H1 (cell line): ENCODE results near the gene SH3BP5. TPM values are rescaled to one million over a fixed set of nuclear protein-coding genes. Genes with fewer than 3 reads are reported as not detected.

Experiments used
- CTCF ChIA-PET: fragments of 300-600 bp; sonication (Branson Sonifier 250); formaldehyde crosslinking; loops from one replicate; lab custom pipeline; 2021; ENCODE audit not compliant: partially characterized antibody; lab: Charles Lee
- POLR2A ChIA-PET: fragments of 300-600 bp; sonication (Branson Sonifier 250); formaldehyde crosslinking; loops from one replicate; lab custom pipeline; 2021; ENCODE audit warnings: inconsistent platforms; ENCODE audit not compliant: partially characterized antibody; lab: Charles Lee
- DNase-seq, 2 experiments: peaks; one replicate each; pipeline versions ENCODE4 v3.0.0 to v3.0.0-alpha.2; 2010 to 2022; ENCODE audit warnings: low spot score in 2 of 2, low read depth in 1 of 2, mixed read lengths in 1 of 2
- FAIRE-seq: peaks from 2 replicates; lab custom pipeline; 2011; peaks lifted over from hg19 to GRCh38; lab: Jason Lieb, UNC
- H2AFZ ChIP-seq: 2 replicates; pipeline ENCODE4 v1.8.1; 2012; ENCODE audit warnings: low read length, inconsistent platforms
- H2AK5ac ChIP-seq: 2 replicates; pipeline ENCODE4 v1.6.1; 2013; ENCODE audit warnings: low read depth, low read length
- H2BK120ac ChIP-seq: replicated peaks from 2 replicates; pipeline ENCODE3; 2013; ENCODE audit warnings: low read depth, low read length, inconsistent platforms
- H2BK12ac ChIP-seq: 2 replicates; pipeline ENCODE4 v1.6.1; 2013; ENCODE audit warnings: low read depth, low read length
- H2BK15ac ChIP-seq: 2 replicates; pipeline ENCODE4 v1.6.1; 2013; ENCODE audit warnings: low read length
- H2BK20ac ChIP-seq: 2 replicates; pipeline ENCODE4 v1.6.1; 2013; ENCODE audit warnings: low read length
- H2BK5ac ChIP-seq: 2 replicates; pipeline ENCODE4 v1.6.1; 2013; ENCODE audit warnings: low read depth, low read length
- H3K14ac ChIP-seq: 2 replicates; pipeline ENCODE4 v1.6.1; 2013; ENCODE audit warnings: inconsistent platforms; ENCODE audit not compliant: insufficient read length
- H3K18ac ChIP-seq: 2 replicates; pipeline ENCODE4 v1.6.1; 2013; ENCODE audit warnings: low read length; ENCODE audit errors: extremely low read depth
- H3K23ac ChIP-seq: 2 replicates; pipeline ENCODE4 v1.6.1; 2013; ENCODE audit warnings: inconsistent platforms; ENCODE audit not compliant: insufficient read length
- H3K23me2 ChIP-seq: 2 replicates; pipeline ENCODE4 v1.6.1; 2013; ENCODE audit warnings: low read depth, low read length
- H3K27ac ChIP-seq: 2 replicates; pipeline ENCODE4 v1.6.1; 2011; ENCODE audit warnings: low read depth, low read length, inconsistent platforms
- H3K27me3 ChIP-seq, 4 experiments: replicated peaks in 1 of 4; 1 replicate in 1 of 4; 2 replicates in 3 of 4; pipeline versions ENCODE4 v1.6.1 to v1.8.1; 2011 to 2013; ENCODE audit warnings: low read length in 3 of 4, mild to moderate bottlenecking in 3 of 4, inconsistent platforms in 2 of 4, mixed read lengths in 2 of 4, moderate library complexity in 1 of 4; ENCODE audit not compliant: control insufficient read depth in 3 of 4, insufficient read depth in 3 of 4; ENCODE audit errors: extremely low read depth in 1 of 4
- H3K36me3 ChIP-seq, 4 experiments: 2 replicates each; pipeline versions ENCODE4 v1.6.1 to v1.8.1; 2011 to 2013; ENCODE audit warnings: mild to moderate bottlenecking in 4 of 4, low read length in 3 of 4, moderate library complexity in 2 of 4, control low read depth in 1 of 4, inconsistent platforms in 1 of 4; ENCODE audit not compliant: insufficient read depth in 4 of 4, control insufficient read depth in 2 of 4
- H3K4ac ChIP-seq: replicated peaks from 2 replicates; pipeline ENCODE3; 2013; ENCODE audit warnings: low read length, low read depth, mixed read lengths, inconsistent platforms; ENCODE audit not compliant: insufficient read length
- H3K4me1 ChIP-seq, 4 experiments: replicated peaks in 1 of 4; 1 replicate in 1 of 4; 2 replicates in 3 of 4; pipeline versions ENCODE4 v1.6.1 to v1.8.1; 2011 to 2013; ENCODE audit warnings: low read length in 3 of 4, inconsistent platforms in 2 of 4, mixed read lengths in 1 of 4; ENCODE audit not compliant: insufficient read depth in 4 of 4, control insufficient read depth in 3 of 4
- H3K4me2 ChIP-seq, 2 experiments: 2 replicates each; pipeline versions ENCODE4 v1.6.1 to v1.8.1; 2011 to 2013; ENCODE audit warnings: low read depth in 2 of 2, low read length in 2 of 2, control low read depth in 1 of 2, inconsistent platforms in 1 of 2, mild to moderate bottlenecking in 1 of 2; ENCODE audit not compliant: insufficient read depth in 1 of 2
- H3K4me3 ChIP-seq, 4 experiments: fragments of 200-600, 300-600 bp in 1 of 4; sonication (generic), shearing (Covaris generic), sonication (Bioruptor Twin) in 1 of 4; 2 replicates each; pipeline versions ENCODE4 v1.5.1 to v1.8.1; 2011 to 2016; ENCODE audit warnings: low read length in 4 of 4, low read depth in 3 of 4, control low read depth in 2 of 4, inconsistent platforms in 2 of 4, mild to moderate bottlenecking in 2 of 4, mixed read lengths in 1 of 4, moderate library complexity in 1 of 4; ENCODE audit not compliant: insufficient read depth in 2 of 4; ENCODE audit errors: extremely low read depth in 1 of 4
- H3K56ac ChIP-seq: replicated peaks from 2 replicates; pipeline ENCODE3; 2013; ENCODE audit warnings: low read depth, mild to moderate bottlenecking, mixed read lengths, low read length, inconsistent platforms; ENCODE audit not compliant: insufficient read length
- H3K79me1 ChIP-seq: 2 replicates; pipeline ENCODE4 v1.6.1; 2013; ENCODE audit warnings: low read depth, low read length, control low read depth
- H3K79me2 ChIP-seq, 2 experiments: 2 replicates each; pipeline versions ENCODE4 v1.6.1 to v1.8.1; 2012 to 2013; ENCODE audit warnings: low read length in 2 of 2, mild to moderate bottlenecking in 2 of 2, inconsistent platforms in 1 of 2; ENCODE audit not compliant: insufficient read depth in 2 of 2, control insufficient read depth in 1 of 2
- H3K9ac ChIP-seq, 4 experiments: replicated peaks in 1 of 4; 1 replicate in 1 of 4; 2 replicates in 3 of 4; pipeline versions ENCODE4 v1.6.1 to v1.8.1; 2011 to 2013; ENCODE audit warnings: low read depth in 3 of 4, low read length in 3 of 4, control low read depth in 2 of 4, mild to moderate bottlenecking in 2 of 4, moderate library complexity in 2 of 4, inconsistent platforms in 1 of 4; ENCODE audit errors: extremely low read depth in 1 of 4
- H3K9me3 ChIP-seq, 2 experiments: 2 replicates each; pipeline versions ENCODE4 v1.6.1 to v1.8.1; 2012 to 2013; ENCODE audit warnings: mild to moderate bottlenecking in 2 of 2, moderate library complexity in 2 of 2, control low read depth in 1 of 2, inconsistent platforms in 1 of 2, low read depth in 1 of 2, low read length in 1 of 2, mixed read lengths in 1 of 2; ENCODE audit not compliant: insufficient read depth in 2 of 2
- H4K20me1 ChIP-seq, 2 experiments: replicated peaks in 1 of 2; 2 replicates each; pipeline versions ENCODE3 to v1.8.1; 2011 to 2013; ENCODE audit warnings: inconsistent platforms in 2 of 2, low read length in 2 of 2, mild to moderate bottlenecking in 1 of 2; ENCODE audit not compliant: insufficient read depth in 2 of 2, control insufficient read depth in 1 of 2
- H4K5ac ChIP-seq: 2 replicates; pipeline ENCODE4 v1.6.1; 2013; ENCODE audit warnings: low read length, low read depth, mixed read lengths, inconsistent platforms; ENCODE audit not compliant: insufficient read length
- H4K8ac ChIP-seq: 2 replicates; pipeline ENCODE4 v1.8.0; 2013; ENCODE audit warnings: mild to moderate bottlenecking, moderate library complexity, low read length, inconsistent platforms; ENCODE audit not compliant: insufficient read depth; ENCODE audit errors: extremely low read depth
- H4K91ac ChIP-seq: replicated peaks from 2 replicates; pipeline ENCODE3; 2013; ENCODE audit warnings: low read length, mixed read lengths, inconsistent platforms; ENCODE audit not compliant: insufficient read length
- HDAC6 ChIP-seq: IDR thresholded peaks from one replicate; pipeline ENCODE4 v1.7.1; 2012; ENCODE audit warnings: low read depth, mild to moderate bottlenecking, inconsistent platforms, low read length, moderate library complexity
- WGBS, 2 experiments: shearing (Covaris generic) in 1 of 2; methylation state at CpG; one replicate each; pipeline versions ENCODE4 v1.1.6 to v1.1.7; 2013 to 2015; ENCODE audit warnings: low lambda C conversion rate in 2 of 2, mixed read lengths in 2 of 2, inconsistent platforms in 1 of 2, low coverage in 1 of 2, missing lambda C conversion rate in 1 of 2; ENCODE audit not compliant: insufficient replicate concordance in 2 of 2, insufficient coverage in 1 of 2, insufficient read length in 1 of 2; ENCODE audit errors: extremely low coverage in 1 of 2, missing lambda C conversion rate in 1 of 2; 5-methylcytosine and 5-hydroxymethylcytosine counted together
- polyA plus RNA-seq, 7 experiments: library from polyadenylated mRNA; depleted of rRNA in 3 of 7; stranded (reverse) in 5 of 7; unstranded in 2 of 7; fragments of >200 nt in 5 of 7; fragments of 200-250 nt in 2 of 7; gene quantifications; 1 replicate in 5 of 7; 2 replicates in 1 of 7; 4 replicates in 1 of 7; pipeline versions ENCODE4 v1.2.1 to v1.2.3, GENCODE V29; 2011 to 2013; ENCODE audit warnings: missing spikeins in 2 of 7, mixed read lengths in 2 of 7
- total RNA-seq: library from RNA; stranded (reverse); fragmentation: NEBNext Ultra II Directional; extraction: Animal tissue kit (Norgen Biotek cat#: 25700); gene quantifications from 2 replicates; pipeline ENCODE4 v1.2.1, GENCODE V29; 2021
- TF ChIP-seq, protein P1 (sequence below), 3 experiments: IDR thresholded peaks; 1 replicate in 2 of 3; 2 replicates in 1 of 3; pipeline versions ENCODE4 v1.5.1 to v1.6.1; 2011; ENCODE audit warnings: low read length in 3 of 3, mild to moderate bottlenecking in 3 of 3, inconsistent platforms in 2 of 3, low read depth in 1 of 3, moderate library complexity in 1 of 3; ENCODE audit not compliant: insufficient read depth in 1 of 3; ENCODE audit errors: control extremely low read depth in 1 of 3

Gene SH3BP5
- total and polyA plus RNA-seq, 2 of the 8 experiments (the other 6 are each of a cell fraction or from before 2014, with no cell fraction given), result 7.1 to 9.7 TPM

DNA sequence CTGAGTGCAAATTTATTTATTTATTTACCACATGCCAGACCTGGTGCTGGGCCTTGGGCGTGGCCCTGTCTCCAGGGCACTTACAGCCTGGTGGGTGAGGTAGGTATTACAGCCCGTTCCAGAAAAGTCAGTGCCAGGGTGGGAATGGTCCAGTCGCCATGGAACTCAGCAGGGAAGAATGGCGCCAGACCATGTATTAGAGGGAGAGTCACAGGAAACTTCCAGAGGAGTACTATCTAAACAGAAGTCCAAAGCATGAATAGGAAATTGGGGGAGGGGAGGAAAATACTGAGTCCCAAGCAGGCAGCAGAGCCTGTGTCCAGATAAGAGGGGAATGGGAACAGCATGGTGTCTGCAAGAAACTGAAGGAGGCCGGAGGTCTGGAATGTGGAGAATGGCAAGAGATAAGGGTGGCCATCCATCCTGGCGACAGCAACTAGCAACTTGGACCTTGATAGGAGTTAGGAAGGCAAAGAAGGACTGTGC lies 27.0 kb downstream of the SH3BP5 start:
- Histone ChIP-seq H2BK120ac (no peak overlapping the region), H3K18ac (no peak overlapping the region), H4K91ac (no peak overlapping the region), H3K56ac (no peak overlapping the region), H3K9ac (no peak overlapping the region)
- no peak for FAIRE-seq
- no peak for TF ChIP-seq HDAC6
- TF ChIP-seq, protein P1, sequence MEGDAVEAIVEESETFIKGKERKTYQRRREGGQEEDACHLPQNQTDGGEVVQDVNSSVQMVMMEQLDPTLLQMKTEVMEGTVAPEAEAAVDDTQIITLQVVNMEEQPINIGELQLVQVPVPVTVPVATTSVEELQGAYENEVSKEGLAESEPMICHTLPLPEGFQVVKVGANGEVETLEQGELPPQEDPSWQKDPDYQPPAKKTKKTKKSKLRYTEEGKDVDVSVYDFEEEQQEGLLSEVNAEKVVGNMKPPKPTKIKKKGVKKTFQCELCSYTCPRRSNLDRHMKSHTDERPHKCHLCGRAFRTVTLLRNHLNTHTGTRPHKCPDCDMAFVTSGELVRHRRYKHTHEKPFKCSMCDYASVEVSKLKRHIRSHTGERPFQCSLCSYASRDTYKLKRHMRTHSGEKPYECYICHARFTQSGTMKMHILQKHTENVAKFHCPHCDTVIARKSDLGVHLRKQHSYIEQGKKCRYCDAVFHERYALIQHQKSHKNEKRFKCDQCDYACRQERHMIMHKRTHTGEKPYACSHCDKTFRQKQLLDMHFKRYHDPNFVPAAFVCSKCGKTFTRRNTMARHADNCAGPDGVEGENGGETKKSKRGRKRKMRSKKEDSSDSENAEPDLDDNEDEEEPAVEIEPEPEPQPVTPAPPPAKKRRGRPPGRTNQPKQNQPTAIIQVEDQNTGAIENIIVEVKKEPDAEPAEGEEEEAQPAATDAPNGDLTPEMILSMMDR (IDR thresholded peaks at IDR 0.05; ENCODE audit: control extremely low read depth in 1 of 3, insufficient read depth in 1 of 3, low read depth in 1 of 3, low read length in 3 of 3), result peak in 2 of 3 experiments; percentile 41 to 57; a peak in 2 of 4 replicates
- TF ChIP-seq, all 59 proteins: peak for 1
- H3K79me1 ChIP-seq, result no peaks in the 10 kb centered on the region
- 0 out of 2 replicates have a peak overlapping the region, but pooled peaks have one; percentile 24 for H2BK5ac ChIP-seq
- no peak overlapping the region for H3K14ac ChIP-seq
- no peak overlapping the region for H2AK5ac ChIP-seq
- WGBS, 2 experiments, result 87% methylated on average over 6 of the region's 6 CpGs; no CpG with 5 or more reads in 1 of the 2 experiments
- peaks cover 0 to 5% (median under 1%) of the 10 kb centered on the region in 4 experiments; a peak in 1 of 8 replicates for H3K36me3 ChIP-seq
- H3K27ac ChIP-seq, result no peak overlapping the region
- CTCF ChIA-PET, result interaction anchor here (0.6 to 2.6 kb wide), 22 partner anchors 8 to 230 kb away, joined by 3 to 16 read pairs (median 5); partner anchors contain the start of gene SH3BP5
- no peak overlapping the region for H3K4me2 ChIP-seq
- POLR2A ChIA-PET, result interaction anchor here (0.7 to 1.0 kb wide), 2 partner anchors 20 to 251 kb away, joined by 3 read pairs; no protein-coding TSS in a partner anchor
- H3K23ac ChIP-seq, result no peak overlapping the region
- H2BK20ac ChIP-seq, result no peak overlapping the region
- H3K23me2 ChIP-seq, result no peaks in the 10 kb centered on the region
- no peak overlapping the region for H2AFZ ChIP-seq
- no peaks in the 10 kb centered on the region for H3K27me3 ChIP-seq
- peaks cover 0 to 1% (median under 1%) of the 10 kb centered on the region in 4 experiments; a peak in 1 of 7 replicates for H3K4me1 ChIP-seq
- no peak overlapping the region for H4K5ac ChIP-seq
- no peak overlapping the region for H3K4me3 ChIP-seq
- DNase-seq, result no peak
- H3K79me2 ChIP-seq, result no peaks in the 10 kb centered on the region; a peak in 1 of 4 replicates
- no peaks in the 10 kb centered on the region for H4K20me1 ChIP-seq
- peak overlapping the region; percentile 81; the same call in 1 of the 2 replicates for H2BK15ac ChIP-seq
- H4K8ac ChIP-seq, result no peak overlapping the region
- no peak overlapping the region for H3K4ac ChIP-seq
- no peaks in the 10 kb centered on the region for H3K9me3 ChIP-seq
- no peak overlapping the region for H2BK12ac ChIP-seq
